Measurements from ENCODE around the gene LRRC3.
A peak's percentile ranks its signal among the peaks of the same experiment; 100 is the strongest.

The LRRC3 gene

GRCh38 chr21:44453120-44453519 lies 2.2 kb upstream of the LRRC3 start:
- in situ Hi-C loops (cut with MboI; ENCODE audit: low pct_unique_long_range_greater_than_20kb, low sequenced_read_pairs): loop anchor here (25.0 kb wide), 2 partner anchors 109 to 716 kb away; partner anchors contain the start of genes KRTAP10-2, KRTAP10-3 and KRTAP10-4
- no peak for DNase-seq

DNA sequence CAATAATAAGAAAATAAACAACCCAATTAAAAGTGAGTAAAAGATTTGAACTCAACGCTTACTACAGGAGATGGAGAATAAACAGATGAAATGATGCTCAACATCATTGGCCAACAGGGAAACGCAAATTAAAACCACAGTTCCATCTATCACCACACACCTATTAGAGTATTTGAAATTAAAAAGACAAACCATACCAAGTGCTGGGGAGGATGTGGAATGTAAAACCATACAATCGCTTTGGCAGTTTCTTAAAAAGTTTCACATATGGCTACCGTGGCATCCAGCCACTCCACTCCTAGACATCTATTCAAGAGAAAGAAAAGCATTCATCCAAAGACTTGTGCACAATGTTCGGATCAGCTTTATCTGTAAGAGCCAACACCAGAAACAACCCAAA lies 1.3 kb upstream of the LRRC3 start:
- DNase-seq: no peak
- in situ Hi-C loops (cut with MboI; ENCODE audit: low pct_unique_long_range_greater_than_20kb, low sequenced_read_pairs): loop anchor here (25.0 kb wide), 2 partner anchors 108 to 717 kb away; partner anchors contain the start of genes KRTAP10-2, KRTAP10-3 and KRTAP10-4

DNA sequence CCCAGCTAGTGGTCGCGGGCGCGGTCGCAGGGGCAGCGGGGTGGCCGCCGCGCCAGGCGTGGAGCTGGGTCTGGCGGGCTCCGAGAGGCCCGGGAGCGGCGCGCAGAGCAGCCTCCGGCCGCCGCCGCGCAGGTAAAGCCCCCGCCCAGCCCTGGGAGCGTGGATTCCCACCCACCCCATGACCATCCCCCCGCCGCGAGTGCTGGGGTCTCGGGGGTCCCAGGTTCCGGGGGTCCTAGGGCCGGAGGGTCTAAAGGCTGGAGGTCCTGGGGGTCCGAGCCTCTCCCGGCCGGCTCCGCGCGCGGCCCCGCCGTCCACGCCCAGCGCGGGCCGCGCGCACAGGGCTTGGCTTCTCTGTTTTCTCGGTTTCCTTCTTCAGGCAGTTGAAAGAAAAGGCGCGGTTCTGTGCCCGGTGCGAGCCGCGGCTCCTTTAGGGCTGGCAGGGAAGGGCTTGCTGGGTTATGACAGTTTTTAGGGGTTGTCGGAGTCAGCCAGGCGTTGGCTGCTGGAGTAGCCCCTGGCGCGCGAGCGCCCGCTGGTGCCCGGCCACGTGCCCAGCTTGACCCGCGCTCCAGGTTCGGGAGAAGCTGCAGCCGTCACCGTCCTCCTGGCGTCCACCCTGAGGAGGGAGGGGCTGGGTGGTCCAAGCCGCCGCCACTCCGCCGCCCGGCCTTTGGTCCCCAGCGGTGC lies 359 bp downstream of the LRRC3 start:
- DNase-seq: peak; percentile 44
- in situ Hi-C loops (cut with MboI; ENCODE audit: low pct_unique_long_range_greater_than_20kb, low sequenced_read_pairs): loop anchor here (25.0 kb wide), 2 partner anchors 107 to 718 kb away; partner anchors contain the start of genes KRTAP10-2, KRTAP10-3 and KRTAP10-4

DNA sequence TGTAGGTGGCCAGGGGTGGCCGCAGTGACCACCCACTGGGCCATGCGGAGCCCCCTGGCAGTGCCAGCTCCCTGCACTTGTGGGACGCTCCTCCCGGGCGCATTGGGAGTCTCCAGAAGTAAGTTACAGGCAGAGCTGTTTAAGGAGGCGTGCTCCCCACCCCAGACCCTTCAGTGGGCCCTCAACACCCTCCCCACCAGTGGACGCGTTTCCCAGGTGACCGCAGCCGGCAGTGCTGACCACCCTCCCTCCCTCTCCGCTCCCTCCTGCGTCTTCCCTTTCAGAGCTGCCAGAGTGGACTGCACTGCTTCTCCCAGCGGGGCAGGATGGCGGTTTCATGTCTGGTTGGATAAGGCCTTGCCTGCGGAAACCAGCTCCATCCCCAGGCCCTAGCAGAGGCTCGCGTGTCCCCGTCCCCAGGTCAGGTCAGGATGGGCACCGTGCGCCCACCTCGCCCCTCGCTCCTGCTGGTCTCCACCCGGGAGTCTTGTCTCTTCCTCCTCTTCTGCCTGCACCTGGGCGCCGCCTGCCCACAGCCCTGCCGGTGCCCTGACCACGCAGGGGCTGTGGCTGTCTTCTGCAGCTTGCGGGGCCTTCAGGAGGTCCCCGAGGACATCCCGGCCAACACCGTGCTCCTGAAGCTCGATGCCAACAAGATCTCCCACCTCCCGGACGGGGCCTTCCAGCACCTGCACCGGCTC lies 1.1 kb downstream of the LRRC3 start:
- in situ Hi-C loops (cut with MboI; ENCODE audit: low pct_unique_long_range_greater_than_20kb, low sequenced_read_pairs): loop anchor here (25.0 kb wide), 2 partner anchors 106 to 719 kb away; partner anchors contain the start of genes KRTAP10-2, KRTAP10-3 and KRTAP10-4
- no peak for DNase-seq

GRCh38 chr21:44456915-44457736 lies 1.8 kb downstream of the LRRC3 start:
- in situ Hi-C loops (cut with MboI; ENCODE audit: low pct_unique_long_range_greater_than_20kb, low sequenced_read_pairs): loop anchor here (25.0 kb wide), 2 partner anchors 105 to 720 kb away; partner anchors contain the start of genes KRTAP10-2, KRTAP10-3 and KRTAP10-4
- no peak for DNase-seq

DNA sequence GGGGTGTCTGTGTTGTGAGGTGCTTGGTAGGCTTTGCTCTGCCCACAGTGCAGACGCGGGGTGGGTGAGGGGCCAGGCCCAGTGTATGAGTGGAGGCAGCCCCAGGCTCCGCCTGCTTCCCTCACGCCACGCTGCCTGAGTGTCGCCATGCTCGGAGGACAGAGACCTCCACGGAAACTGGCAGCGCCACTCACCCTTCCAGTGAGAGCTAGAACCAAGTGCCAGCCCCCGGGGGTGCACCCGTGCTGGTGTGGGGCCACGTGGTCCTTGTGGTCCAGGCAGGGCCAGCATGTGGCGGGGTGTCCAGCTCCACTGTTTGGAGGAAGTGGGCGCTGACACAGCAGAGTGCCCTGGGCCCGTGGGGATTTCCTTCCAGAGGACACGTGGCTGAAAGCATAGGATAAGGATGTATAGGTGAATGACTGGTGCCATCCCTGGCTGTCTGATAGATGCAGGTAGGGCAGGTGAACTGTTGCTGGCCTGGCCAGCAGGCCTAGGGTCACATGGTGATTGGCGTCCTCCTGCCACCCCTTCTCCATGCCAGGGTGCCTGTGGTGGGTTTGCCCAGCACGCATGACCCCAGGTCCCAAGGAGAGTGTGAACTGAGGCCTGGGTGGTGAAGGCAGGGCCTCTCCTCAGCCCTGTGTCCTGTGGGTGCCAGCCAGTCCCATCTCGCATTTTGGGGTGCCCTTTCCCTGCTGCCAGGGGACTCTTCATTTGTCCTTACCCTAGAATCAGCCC lies 3.8 kb downstream of the LRRC3 start:
- in situ Hi-C loops (cut with MboI; ENCODE audit: low pct_unique_long_range_greater_than_20kb, low sequenced_read_pairs): loop anchor here (25.0 kb wide), 2 partner anchors 103 to 722 kb away; partner anchors contain the start of genes KRTAP10-2, KRTAP10-3 and KRTAP10-4
- no peak for DNase-seq

- in situ Hi-C loops (cut with MboI; ENCODE audit: low pct_unique_long_range_greater_than_20kb, low sequenced_read_pairs): loop anchor here (10.0 to 25.0 kb wide), 3 partner anchors 102 to 723 kb away; partner anchors contain the start of genes KRTAP10-2, KRTAP10-3, KRTAP10-4 and TRPM2
- DNase-seq: no peak
Observed at GRCh38 chr21:44459712-44460440, 4.6 kb downstream of the LRRC3 start.

DNA sequence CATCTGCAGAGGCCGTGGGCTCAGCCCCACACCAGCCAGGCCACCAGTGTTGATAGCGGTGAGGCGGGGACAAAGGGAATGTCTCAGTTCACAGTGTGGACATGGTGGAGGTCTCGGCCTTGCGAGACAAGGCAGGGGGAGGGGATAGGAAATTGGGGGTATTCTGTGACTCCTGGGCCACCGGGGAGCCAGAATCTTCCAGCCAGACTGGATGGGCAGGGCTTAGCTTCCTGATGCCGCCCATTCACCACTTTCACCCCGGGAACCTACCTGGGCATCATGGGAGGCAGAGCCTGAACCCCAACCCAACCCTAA lies 5.1 kb downstream of the LRRC3 start:
- no peak for DNase-seq
- in situ Hi-C loops (cut with MboI; ENCODE audit: low pct_unique_long_range_greater_than_20kb, low sequenced_read_pairs): loop anchor here (10.0 to 25.0 kb wide), 3 partner anchors 102 to 723 kb away; partner anchors contain the start of genes KRTAP10-2, KRTAP10-3, KRTAP10-4 and TRPM2

DNA sequence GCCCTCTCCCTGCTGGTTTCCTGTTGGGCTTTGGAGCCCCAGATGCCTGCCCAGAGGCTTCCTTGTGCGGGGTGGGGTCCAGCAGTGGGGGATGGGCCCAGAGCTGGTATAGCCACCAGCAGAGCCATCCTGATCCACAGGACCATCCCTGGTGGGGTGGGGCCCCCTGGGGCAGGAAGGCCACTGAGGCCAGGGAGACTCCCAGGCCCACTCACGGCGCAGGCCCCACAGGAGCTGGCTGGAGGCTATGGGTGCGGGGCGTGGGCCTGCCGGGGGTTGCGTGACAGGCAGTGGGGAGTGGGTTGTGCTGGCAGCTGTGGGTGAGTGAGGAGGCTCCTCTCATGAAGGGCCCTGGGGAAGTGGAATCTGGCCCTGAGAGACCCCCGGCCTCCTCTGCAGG lies 5.7 kb downstream of the LRRC3 start:
- DNase-seq: no peak
- in situ Hi-C loops (cut with MboI; ENCODE audit: low pct_unique_long_range_greater_than_20kb, low sequenced_read_pairs): loop anchor here (10.0 to 25.0 kb wide), 3 partner anchors 101 to 724 kb away; partner anchors contain the start of genes KRTAP10-2, KRTAP10-3, KRTAP10-4 and TRPM2

- in situ Hi-C loops (cut with MboI; ENCODE audit: low pct_unique_long_range_greater_than_20kb, low sequenced_read_pairs): loop anchor here (10.0 to 25.0 kb wide), 3 partner anchors 101 to 724 kb away; partner anchors contain the start of genes KRTAP10-2, KRTAP10-3, KRTAP10-4 and TRPM2
- no peak for DNase-seq
Observed at GRCh38 chr21:44461464-44462001, 6.2 kb downstream of the LRRC3 start.

- no peak for DNase-seq
- in situ Hi-C loops (cut with MboI; ENCODE audit: low pct_unique_long_range_greater_than_20kb, low sequenced_read_pairs): loop anchor here (10.0 to 25.0 kb wide), 3 partner anchors 100 to 725 kb away; partner anchors contain the start of genes KRTAP10-2, KRTAP10-3, KRTAP10-4 and TRPM2
Observed at GRCh38 chr21:44462086-44462833, 7.0 kb downstream of the LRRC3 start.

DNA sequence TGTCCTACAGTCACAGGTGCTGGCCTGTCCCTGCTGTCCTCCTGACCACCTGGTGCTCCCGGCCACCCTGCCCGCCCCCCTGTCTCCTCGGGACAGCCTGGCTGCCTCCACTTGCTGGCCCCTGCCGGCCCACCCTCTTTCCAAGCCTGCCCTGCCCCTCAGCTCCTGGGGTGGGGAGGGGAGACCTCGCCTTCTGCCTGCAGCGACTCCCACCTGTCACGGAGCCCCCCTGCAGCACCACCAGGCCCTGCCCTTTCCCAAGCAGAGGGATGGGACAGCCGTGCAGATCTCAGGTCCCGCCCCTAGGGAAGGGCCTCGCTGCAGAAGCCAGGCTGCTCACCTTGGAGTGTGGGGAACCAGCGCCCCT lies 7.5 kb downstream of the LRRC3 start:
- no peak for DNase-seq
- in situ Hi-C loops (cut with MboI; ENCODE audit: low pct_unique_long_range_greater_than_20kb, low sequenced_read_pairs): loop anchor here (10.0 to 25.0 kb wide), 3 partner anchors 99 to 726 kb away; partner anchors contain the start of genes KRTAP10-2, KRTAP10-3, KRTAP10-4 and TRPM2

GRCh38 chr21:44463724-44464123 lies 8.4 kb downstream of the LRRC3 start:
- in situ Hi-C loops (cut with MboI; ENCODE audit: low pct_unique_long_range_greater_than_20kb, low sequenced_read_pairs): loop anchor here (10.0 to 25.0 kb wide), 3 partner anchors 99 to 726 kb away; partner anchors contain the start of genes KRTAP10-2, KRTAP10-3, KRTAP10-4 and TRPM2
- no peak for DNase-seq

DNA sequence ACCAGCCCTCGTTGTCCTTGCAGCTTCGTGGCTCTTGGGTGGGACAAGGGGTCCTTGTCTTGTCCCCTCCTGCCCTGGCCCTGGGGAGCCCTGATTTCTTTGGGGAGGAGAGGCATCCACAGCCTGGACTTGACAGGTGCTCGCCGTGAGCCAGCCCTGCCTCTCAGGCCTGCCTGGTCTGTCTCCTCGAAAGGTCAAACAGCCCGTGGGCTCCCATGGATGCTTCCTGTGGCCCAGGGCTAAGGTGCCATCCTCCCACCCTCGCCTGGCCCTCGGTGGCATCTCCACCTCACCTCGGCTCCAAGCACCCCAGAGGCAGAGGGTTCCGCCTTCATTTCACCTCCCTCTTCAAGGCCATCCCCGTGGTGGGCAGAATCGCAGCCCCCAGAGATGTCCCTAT lies 9.0 kb downstream of the LRRC3 start:
- no peak for DNase-seq
- in situ Hi-C loops (cut with MboI; ENCODE audit: low pct_unique_long_range_greater_than_20kb, low sequenced_read_pairs): loop anchor here (10.0 to 25.0 kb wide), 3 partner anchors 98 to 727 kb away; partner anchors contain the start of genes KRTAP10-2, KRTAP10-3, KRTAP10-4 and TRPM2

DNA sequence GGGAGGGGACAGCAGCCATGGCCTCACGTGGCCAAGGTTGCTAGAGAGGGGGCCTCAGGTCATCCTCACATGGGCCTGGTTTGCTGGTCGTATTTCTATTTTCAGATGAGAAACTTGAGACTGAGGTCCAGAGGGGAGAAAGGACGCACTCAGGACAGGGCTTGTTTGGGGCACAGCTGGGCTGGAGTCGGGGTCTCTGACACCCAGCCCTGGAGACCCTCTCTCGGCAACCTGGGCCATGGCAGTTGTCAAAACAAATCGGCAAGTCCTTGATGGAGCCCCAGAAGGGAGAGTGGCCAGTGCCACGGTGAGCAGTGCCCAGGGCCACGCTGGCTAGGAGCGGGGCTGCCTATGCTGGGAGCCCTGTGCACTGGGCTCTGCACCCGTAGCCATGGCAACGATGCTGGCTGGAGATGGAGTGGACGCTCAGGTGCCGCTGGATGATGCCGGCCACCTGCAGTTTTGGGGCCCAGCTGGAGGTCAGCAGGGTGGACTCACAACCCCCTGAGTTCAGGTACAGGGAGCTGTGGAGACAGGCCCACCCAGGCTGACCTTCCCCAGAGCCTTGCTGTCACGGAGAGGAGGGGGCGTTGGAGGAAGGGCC lies 11.1 kb downstream of the LRRC3 start:
- in situ Hi-C loops (cut with MboI; ENCODE audit: low pct_unique_long_range_greater_than_20kb, low sequenced_read_pairs): loop anchor here (10.0 to 25.0 kb wide), 3 partner anchors 96 to 729 kb away; partner anchors contain the start of genes KRTAP10-2, KRTAP10-3, KRTAP10-4 and TRPM2
- DNase-seq: no peak
